ENCODE results near the gene ADRB1. TPM values are rescaled to one million over a fixed set of nuclear protein-coding genes. Genes with fewer than 3 reads are reported as not detected.

The ADRB1 gene
- total RNA-seq, 1 donor from 2014 or later, result 2.0 TPM

DNA sequence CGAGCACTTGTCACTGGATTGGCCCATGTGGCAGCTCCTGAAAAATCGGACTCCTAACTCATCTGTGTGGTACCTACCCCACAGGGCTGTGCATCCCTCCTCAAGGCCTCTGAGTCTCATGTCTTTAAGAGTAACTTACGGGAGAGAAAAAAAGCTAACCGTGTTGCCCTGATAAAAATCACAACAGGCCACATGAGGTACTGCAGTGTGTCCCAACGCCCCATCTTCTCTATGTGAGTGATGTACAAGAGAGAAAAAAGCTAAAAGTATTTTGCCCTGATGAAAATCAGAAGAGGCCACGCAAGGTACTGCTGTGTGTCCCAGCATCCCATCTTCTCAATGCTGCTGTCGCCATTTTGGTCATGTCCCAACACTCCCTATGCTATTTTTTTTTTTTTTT, 41.2 kb upstream of the ADRB1 start:
- no peak overlapping the region for H3K4me3 Mint-ChIP-seq
- TF ChIP-seq, protein P1, sequence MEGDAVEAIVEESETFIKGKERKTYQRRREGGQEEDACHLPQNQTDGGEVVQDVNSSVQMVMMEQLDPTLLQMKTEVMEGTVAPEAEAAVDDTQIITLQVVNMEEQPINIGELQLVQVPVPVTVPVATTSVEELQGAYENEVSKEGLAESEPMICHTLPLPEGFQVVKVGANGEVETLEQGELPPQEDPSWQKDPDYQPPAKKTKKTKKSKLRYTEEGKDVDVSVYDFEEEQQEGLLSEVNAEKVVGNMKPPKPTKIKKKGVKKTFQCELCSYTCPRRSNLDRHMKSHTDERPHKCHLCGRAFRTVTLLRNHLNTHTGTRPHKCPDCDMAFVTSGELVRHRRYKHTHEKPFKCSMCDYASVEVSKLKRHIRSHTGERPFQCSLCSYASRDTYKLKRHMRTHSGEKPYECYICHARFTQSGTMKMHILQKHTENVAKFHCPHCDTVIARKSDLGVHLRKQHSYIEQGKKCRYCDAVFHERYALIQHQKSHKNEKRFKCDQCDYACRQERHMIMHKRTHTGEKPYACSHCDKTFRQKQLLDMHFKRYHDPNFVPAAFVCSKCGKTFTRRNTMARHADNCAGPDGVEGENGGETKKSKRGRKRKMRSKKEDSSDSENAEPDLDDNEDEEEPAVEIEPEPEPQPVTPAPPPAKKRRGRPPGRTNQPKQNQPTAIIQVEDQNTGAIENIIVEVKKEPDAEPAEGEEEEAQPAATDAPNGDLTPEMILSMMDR (conservative IDR thresholded peaks at IDR 0.05), result peak; percentile 59
- H3K27me3 Mint-ChIP-seq, result peaks cover 11% of the 10 kb centered on the region
- no peaks in the 10 kb centered on the region for H3K4me1 Mint-ChIP-seq (ENCODE audit: unreplicated experiment)
- H3K9me3 Mint-ChIP-seq, result no peaks in the 10 kb centered on the region
- H3K36me3 Mint-ChIP-seq, result no peaks in the 10 kb centered on the region
- no peak overlapping the region for H3K27ac Mint-ChIP-seq
- DNase-seq (ENCODE audit: extremely low spot score, unreplicated experiment), result no peak

DNA sequence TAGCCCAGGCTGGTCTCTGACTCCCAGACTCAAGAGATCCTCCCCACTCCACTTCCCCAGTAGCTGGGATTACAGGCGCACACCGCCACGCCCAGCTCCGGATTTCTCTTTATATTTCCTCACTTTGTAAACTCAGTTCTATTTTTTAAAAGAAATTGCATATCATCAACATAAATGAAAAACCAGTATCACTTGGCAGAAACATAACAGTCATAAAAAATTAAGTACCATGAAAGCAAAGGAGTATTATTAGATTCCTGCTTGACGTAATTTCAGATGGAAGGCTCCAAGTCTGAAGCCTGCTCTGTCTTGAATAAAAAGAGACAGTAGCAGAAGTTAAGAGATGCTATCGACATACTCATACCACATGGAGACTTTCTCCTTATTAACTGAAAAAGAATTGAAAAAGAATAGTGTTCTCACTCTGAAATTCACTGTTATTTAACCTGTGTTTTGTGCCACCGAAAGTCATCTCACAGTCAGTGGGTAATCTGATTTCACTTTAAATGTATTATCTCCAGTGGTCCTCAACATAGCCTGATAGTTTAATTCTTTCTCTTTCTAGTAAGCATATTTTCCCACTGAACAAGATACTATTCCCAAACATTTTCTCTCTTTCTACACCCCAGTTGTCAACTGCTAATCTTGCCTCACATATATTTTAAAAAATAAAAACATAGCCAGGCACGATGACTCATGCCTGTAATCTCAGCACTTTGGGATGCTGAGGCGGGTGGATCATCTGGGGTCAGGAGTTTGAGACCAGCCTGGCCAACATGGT, 40.3 kb upstream of the ADRB1 start:
- H3K36me3 Mint-ChIP-seq, result no peaks in the 10 kb centered on the region
- no peak for DNase-seq (ENCODE audit: extremely low spot score, unreplicated experiment)
- H3K4me1 Mint-ChIP-seq (ENCODE audit: unreplicated experiment), result no peaks in the 10 kb centered on the region
- no peak overlapping the region for H3K27ac Mint-ChIP-seq
- TF ChIP-seq, protein P1 (conservative IDR thresholded peaks at IDR 0.05), result no peak
- H3K27me3 Mint-ChIP-seq, result peaks cover 11% of the 10 kb centered on the region
- H3K4me3 Mint-ChIP-seq, result no peak overlapping the region
- no peaks in the 10 kb centered on the region for H3K9me3 Mint-ChIP-seq

DNA sequence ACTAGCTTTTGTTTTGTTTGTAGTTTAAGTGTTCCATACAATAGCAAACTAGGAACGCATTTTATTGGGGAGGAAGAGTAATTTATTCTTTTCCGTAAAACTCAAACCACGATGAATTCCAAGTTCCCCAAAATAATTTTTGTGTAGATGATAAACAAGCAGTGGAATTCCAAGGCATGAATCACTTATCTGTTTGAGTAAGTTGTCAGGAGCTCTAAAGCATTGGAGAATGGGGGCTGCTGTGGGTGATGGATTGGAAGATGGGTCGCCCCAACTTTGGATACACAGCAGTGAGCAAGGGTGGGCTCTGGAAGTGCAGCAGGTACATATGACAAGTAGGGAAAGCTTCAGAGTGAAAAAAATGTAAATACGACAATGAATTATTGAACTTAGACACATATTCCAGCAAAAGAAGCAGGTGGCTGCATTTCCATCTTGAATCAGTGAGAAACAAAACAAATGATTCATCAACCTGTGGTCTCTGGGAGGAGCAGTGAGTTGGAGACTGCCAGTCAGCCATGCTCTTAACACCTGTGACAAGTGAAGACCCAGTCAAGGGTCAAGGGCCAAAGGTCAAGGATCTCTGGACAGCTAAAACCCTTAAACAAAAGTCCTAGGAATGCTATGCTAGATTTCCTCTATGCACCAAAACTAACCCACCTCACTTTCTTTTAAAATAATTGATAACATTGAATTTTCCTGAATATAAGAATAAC, 34.2 kb upstream of the ADRB1 start:
- Mint-ChIP-seq H3K4me1 (ENCODE audit: unreplicated experiment) (no peaks in the 10 kb centered on the region), H3K4me3 (no peak overlapping the region), H3K9me3 (no peaks in the 10 kb centered on the region), H3K36me3 (no peaks in the 10 kb centered on the region), H3K27ac (no peak overlapping the region), H3K27me3 (peaks cover 5% of the 10 kb centered on the region)
- no peak for DNase-seq (ENCODE audit: extremely low spot score, unreplicated experiment)
- TF ChIP-seq, protein P1 (conservative IDR thresholded peaks at IDR 0.05), result no peak

DNA sequence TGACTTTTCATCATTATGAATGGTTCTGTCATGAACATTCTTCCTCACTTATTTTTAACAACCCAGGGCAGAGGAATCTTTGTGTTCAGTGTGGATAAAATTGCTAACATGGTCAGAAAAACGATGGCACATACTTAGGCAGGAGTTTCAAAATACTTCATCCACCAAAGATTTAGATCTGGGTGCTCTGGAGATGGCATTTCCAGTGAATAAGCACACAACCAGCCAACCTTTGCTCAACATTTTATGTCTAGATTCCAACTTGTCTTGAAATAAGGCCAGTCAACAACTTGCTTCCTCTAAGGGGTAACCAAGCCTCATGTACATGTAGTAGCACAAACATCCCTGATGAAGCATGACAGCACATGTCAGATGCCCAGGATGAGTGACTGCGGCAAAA, 33.4 kb upstream of the ADRB1 start:
- H3K4me3 Mint-ChIP-seq, result no peak overlapping the region
- DNase-seq (ENCODE audit: extremely low spot score, unreplicated experiment), result no peak
- H3K9me3 Mint-ChIP-seq, result no peaks in the 10 kb centered on the region
- no peaks in the 10 kb centered on the region for H3K4me1 Mint-ChIP-seq (ENCODE audit: unreplicated experiment)
- no peaks in the 10 kb centered on the region for H3K27me3 Mint-ChIP-seq
- H3K36me3 Mint-ChIP-seq, result no peaks in the 10 kb centered on the region
- TF ChIP-seq, protein P1 (conservative IDR thresholded peaks at IDR 0.05), result no peak
- H3K27ac Mint-ChIP-seq, result no peak overlapping the region

DNA sequence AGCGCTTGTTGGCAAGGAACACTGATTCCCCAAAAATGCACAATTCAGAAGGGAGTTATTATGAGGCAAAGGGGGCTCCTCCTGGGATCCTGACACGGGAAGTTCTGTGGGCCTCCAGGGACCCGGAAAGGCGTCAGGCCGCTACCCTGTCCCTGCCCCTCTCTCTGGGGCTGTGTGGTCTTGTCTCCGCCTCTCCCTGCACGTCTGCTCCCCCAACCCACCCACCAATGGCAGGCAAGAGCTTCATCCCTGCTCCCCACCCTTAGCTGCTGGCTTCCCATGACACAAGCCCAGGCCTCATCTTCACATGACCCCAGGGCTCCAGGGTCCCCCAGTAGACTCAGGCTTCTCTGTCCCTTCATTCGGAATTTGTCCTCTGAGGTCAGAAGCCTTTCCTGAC, 31.0 kb upstream of the ADRB1 start:
- no peaks in the 10 kb centered on the region for H3K4me1 Mint-ChIP-seq (ENCODE audit: unreplicated experiment)
- no peak overlapping the region for H3K27ac Mint-ChIP-seq
- H3K9me3 Mint-ChIP-seq, result no peaks in the 10 kb centered on the region
- peaks cover 2% of the 10 kb centered on the region for H3K27me3 Mint-ChIP-seq
- TF ChIP-seq, protein P1 (conservative IDR thresholded peaks at IDR 0.05), result no peak
- no peak for DNase-seq (ENCODE audit: extremely low spot score, unreplicated experiment)
- H3K36me3 Mint-ChIP-seq, result no peaks in the 10 kb centered on the region
- no peak overlapping the region for H3K4me3 Mint-ChIP-seq
